GM19395 (cell line): ENCODE results near the gene ARHGEF33.

Experiments used
- ATAC-seq: cut with Tn5 transposase; IDR thresholded peaks from one replicate; pipeline ENCODE4 v1.9.1; 2021; ENCODE audit warnings: mild to moderate bottlenecking, moderate library complexity; ENCODE audit not compliant: unreplicated experiment

Gene ARHGEF33

DNA sequence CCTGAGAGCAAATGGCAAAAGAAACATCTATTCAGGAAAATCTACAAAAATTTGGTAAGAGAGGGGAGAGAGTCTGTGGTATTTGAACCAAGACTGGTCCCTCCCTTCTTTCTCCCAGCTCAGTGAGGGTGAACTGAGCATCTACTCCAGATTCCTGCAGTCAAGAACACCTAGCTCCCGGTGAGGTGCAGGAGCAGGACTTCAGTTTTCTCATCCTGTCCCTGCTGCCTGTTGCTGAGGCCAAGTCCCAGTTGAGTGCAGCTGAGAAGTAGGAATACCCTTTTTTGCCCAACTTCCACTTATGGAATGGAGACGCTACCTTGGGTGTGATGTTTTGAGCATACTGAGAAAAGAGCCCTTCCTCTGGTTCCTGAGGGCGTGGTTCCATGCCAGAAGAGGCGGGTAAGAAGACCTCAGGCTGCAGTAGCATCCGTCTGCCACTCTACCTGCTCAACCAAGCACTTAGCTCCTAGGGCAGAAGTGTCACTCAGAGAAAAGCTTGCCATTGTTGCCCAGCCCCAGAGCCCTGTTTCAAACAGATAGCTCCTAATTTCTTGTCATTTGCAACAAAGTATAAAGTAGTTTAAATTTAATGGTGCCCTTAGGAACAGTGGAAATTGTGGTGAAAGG, 118.3 kb downstream of the ARHGEF33 start:
- ATAC-seq, result no peak

DNA sequence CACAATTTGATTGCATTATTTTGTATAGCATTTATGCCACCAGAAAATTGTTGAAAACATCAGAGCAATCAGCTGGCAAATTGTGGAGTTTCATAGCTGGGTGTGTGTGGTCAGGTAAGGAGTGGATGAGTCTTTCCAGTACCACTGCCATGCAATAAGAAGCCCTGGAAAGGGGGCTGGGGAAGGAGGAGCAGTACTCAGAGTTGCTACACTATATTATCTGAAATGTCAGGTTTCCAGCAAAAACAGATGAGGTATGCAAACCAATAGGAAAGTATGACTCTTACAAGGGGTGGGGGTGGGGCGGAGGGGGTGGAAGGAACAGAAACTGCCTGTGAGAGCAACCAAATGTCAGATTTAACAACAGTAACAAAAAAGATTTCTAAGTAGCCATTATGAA, 119.0 kb downstream of the ARHGEF33 start:
- ATAC-seq, result no peak

DNA sequence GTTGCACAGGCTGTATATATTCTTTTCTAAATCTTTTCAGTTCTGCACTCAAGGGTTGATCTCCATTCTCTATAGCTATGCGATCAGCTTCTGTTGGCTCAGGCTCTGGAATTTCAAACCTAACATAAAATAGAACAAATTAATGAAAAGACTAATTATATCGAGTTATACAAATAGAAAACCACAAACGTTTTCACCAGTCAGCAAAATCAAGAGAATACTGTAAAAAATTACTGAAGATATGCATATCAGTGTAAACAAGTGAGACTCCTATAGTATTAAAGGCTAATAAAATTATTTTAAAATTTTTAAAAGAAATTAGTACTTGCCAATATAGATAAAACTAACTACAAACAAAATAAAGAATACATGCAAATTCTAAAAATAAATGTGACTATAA, 124.2 kb downstream of the ARHGEF33 start:
- ATAC-seq, result no peak

DNA sequence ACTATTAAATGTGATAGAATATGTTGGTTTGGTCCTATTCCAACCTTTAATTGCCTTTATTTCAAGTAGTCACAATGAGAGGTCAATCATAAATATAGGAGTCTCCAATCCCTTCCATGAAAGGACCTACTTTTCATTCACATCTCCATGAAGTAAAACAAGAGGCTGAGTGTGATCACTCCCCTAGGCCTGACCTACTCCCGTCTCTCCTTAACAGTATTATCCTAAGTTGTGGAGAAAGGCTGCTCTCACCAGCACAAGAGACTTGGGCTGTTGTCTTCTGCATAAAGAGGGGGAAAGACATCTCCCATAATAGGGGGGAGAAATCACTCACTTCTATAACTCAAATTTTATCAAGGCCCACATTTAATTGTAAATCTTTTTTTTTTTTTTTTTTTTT, 125.7 kb downstream of the ARHGEF33 start:
- no peak for ATAC-seq

DNA sequence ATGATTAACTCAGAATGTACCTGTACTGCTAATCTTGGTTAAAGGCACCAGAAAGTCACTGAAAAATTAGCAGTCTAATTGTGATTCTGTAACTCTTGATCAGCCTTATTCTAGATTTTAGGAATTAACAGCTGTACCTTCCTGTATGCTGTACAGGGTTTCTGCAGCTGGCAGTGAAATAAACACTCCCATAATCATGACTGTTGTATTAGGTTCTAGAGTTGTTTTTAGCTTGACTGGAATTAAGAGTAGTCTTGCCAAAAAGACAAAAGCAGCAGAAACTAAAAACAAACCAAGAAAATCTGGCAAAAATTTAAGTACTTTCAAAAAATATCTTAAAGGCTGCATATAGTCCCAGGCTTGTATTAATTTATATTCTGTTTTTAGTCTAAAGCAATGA, 127.7 kb downstream of the ARHGEF33 start:
- ATAC-seq, result no peak

DNA sequence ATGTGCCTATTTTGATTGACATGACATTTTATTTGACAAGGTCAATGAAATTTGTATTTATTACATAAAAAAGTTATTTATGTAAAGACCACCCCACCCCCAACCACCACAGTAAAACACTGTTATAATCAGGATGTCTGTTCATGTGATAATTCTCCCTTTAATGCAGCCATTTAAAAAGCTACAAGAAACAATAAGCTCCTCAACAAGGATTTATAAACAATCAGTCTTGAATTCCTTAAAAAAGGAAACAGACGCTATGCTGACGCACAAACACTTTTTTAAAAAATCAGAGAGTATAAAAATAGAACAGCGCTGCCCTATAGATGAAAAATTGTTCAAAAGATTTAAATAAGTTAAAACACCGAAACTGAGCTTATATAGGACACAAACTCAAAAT, 129.0 kb downstream of the ARHGEF33 start:
- ATAC-seq, result no peak

GRCh38 chr2:39020383-39020782, 130.7 kb downstream of the ARHGEF33 start:
- ATAC-seq, result no peak

GRCh38 chr2:39022642-39023235, 133.1 kb downstream of the ARHGEF33 start:
- no peak for ATAC-seq

DNA sequence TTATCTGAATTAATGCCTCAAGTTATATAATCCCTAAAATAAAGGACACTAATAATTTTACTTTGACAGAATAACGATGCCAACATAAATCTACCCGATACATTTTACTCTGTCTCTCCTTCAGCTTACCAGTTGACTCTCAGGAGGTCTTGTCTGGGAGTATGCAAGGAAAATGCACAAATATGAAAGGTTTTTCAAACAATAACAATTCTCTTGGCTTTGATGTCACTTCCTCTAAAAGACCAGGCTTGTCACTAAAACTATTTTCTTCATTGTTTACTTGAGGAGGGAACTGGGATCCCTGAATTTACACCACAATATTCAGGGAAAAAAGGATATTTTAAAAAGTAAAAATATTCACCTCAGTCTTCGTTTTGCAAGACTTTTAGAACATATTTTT, 134.0 kb downstream of the ARHGEF33 start:
- ATAC-seq, result no peak

DNA sequence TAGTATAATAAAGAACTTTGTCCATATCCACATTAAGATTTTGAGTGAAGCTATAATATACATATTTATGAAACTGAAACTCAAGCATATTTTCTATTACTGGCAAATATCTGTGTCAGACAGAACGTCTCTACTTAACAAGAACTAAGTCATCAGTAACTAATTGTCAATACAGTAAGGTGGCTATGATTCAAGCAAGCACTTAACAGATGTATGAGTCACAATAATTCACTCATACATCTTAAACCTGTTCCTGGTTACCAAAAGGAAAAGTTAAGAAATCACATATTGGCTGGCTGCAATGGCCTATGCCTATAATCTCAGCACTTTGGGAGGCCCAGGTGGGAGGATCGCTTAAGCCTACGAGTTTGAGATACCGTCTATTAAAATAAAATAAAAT, 135.2 kb downstream of the ARHGEF33 start:
- ATAC-seq, result no peak
